GM23338 (cell line): ENCODE results near the gene ZNF714. TPM values are rescaled to one million over a fixed set of nuclear protein-coding genes. Genes with fewer than 3 reads are reported as not detected.

Source experiments
- ATAC-seq: fragments of 200-7000 bp; cut with Tn5 transposase; 3 replicates; pipeline ENCODE4 v1.9.1; 2020
- DNase-seq: peaks from one replicate; pipeline ENCODE4 v3.0.0-alpha.2; 2015; ENCODE audit warnings: low spot score
- H2AFZ ChIP-seq: fragments of 200-600 bp; sonication (generic); 2 replicates; pipeline ENCODE4 v1.8.0; 2016; ENCODE audit warnings: antibody characterized with exemption, mild to moderate bottlenecking, moderate library complexity
- H3F3A ChIP-seq: fragments of 200-600 bp; sonication (generic); replicated peaks from 2 replicates; pipeline ENCODE4 v1.8.0; 2017; ENCODE audit warnings: antibody characterized with exemption, mixed run types, low read depth
- H3K27ac ChIP-seq: fragments of 200-600 bp; sonication (generic); 2 replicates; pipeline ENCODE4 v1.6.1; 2016; ENCODE audit warnings: low read depth
- H3K27me3 ChIP-seq: fragments of 200-600 bp; sonication (generic); 2 replicates; pipeline ENCODE4 v1.8.0; 2016; ENCODE audit warnings: mild to moderate bottlenecking, mixed run types, moderate library complexity; ENCODE audit not compliant: insufficient read depth
- H3K36me3 ChIP-seq: fragments of 200-600 bp; sonication (generic); 2 replicates; pipeline ENCODE4 v1.8.0; 2016; ENCODE audit warnings: mild to moderate bottlenecking; ENCODE audit not compliant: insufficient read depth
- H3K4me1 ChIP-seq: fragments of 200-600 bp; sonication (generic); 2 replicates; pipeline ENCODE4 v1.8.0; 2016; ENCODE audit warnings: mild to moderate bottlenecking, moderate library complexity; ENCODE audit not compliant: insufficient read depth
- H3K4me2 ChIP-seq: fragments of 200-600 bp; sonication (generic); 2 replicates; pipeline ENCODE4 v1.7.1; 2017; ENCODE audit warnings: mixed run types
- H3K4me3 ChIP-seq: fragments of 200-600 bp; sonication (generic); 2 replicates; pipeline ENCODE4 v1.6.1; 2016; ENCODE audit warnings: mixed run types
- H3K79me2 ChIP-seq: fragments of 200-600 bp; sonication (generic); replicated peaks from 2 replicates; pipeline ENCODE4 v1.8.0; 2017; ENCODE audit warnings: mild to moderate bottlenecking; ENCODE audit not compliant: insufficient read depth
- H3K9me2 ChIP-seq: fragments of 200-600 bp; sonication (generic); 2 replicates; pipeline ENCODE4 v1.8.0; 2017; ENCODE audit not compliant: insufficient read depth
- H4K20me1 ChIP-seq: fragments of 200-600 bp; sonication (generic); replicated peaks from 2 replicates; pipeline ENCODE4 v1.8.0; 2017; ENCODE audit warnings: mild to moderate bottlenecking; ENCODE audit not compliant: insufficient read depth
- H3K27ac Mint-ChIP-seq: 2 replicates; pipeline ENCODE4 v1.8.0; 2020; ENCODE audit warnings: inconsistent platforms, mild to moderate bottlenecking, moderate library complexity, mixed read lengths
- H3K27me3 Mint-ChIP-seq: 3 replicates; pipeline ENCODE4 v1.8.0; 2022; ENCODE audit warnings: low read depth, mild to moderate bottlenecking, moderate library complexity, mixed read lengths, inconsistent platforms; ENCODE audit not compliant: insufficient read depth, poor library complexity
- H3K36me3 Mint-ChIP-seq: 3 replicates; pipeline ENCODE4 v1.8.0; 2021; ENCODE audit warnings: low read depth, mild to moderate bottlenecking, inconsistent platforms, moderate library complexity, mixed read lengths
- H3K4me1 Mint-ChIP-seq: 3 replicates; pipeline ENCODE4 v1.8.0; 2020; ENCODE audit warnings: mild to moderate bottlenecking, inconsistent platforms, mixed read lengths
- H3K4me3 Mint-ChIP-seq: 3 replicates; pipeline ENCODE4 v1.8.0; 2021; ENCODE audit warnings: moderate library complexity, mild to moderate bottlenecking, inconsistent platforms, mixed read lengths
- H3K9me3 Mint-ChIP-seq: 3 replicates; pipeline ENCODE4 v1.8.0; 2020; ENCODE audit warnings: moderate library complexity, mild to moderate bottlenecking, inconsistent platforms, mixed read lengths
- EZH2 ChIP-seq: fragments of 200-600 bp; sonication (generic); IDR thresholded peaks from one replicate; pipeline ENCODE4 v1.8.0; 2017; ENCODE audit warnings: antibody characterized with exemption, mild to moderate bottlenecking, low read depth; ENCODE audit not compliant: unreplicated experiment
- REST ChIP-seq: IDR thresholded peaks from one replicate; pipeline ENCODE4 v1.6.1; 2018; ENCODE audit warnings: antibody characterized with exemption; ENCODE audit not compliant: unreplicated experiment
- ZNF114 ChIP-seq: fragments of 250-450 bp; sonication (Bioruptor Pico); IDR thresholded peaks from 2 replicates; pipeline ENCODE4 v1.5.0; 2020; ENCODE audit warnings: mild to moderate bottlenecking, moderate library complexity
- ZNF331 ChIP-seq: fragments of 250-450 bp; sonication (Bioruptor Pico); IDR thresholded peaks from 2 replicates; pipeline ENCODE4 v1.5.0; 2020; ENCODE audit warnings: low read depth, mild to moderate bottlenecking, moderate library complexity
- ZNF462 ChIP-seq: fragments of 250-450 bp; sonication (Bioruptor Pico); IDR thresholded peaks from 2 replicates; pipeline ENCODE4 v1.5.0; 2020; ENCODE audit warnings: mild to moderate bottlenecking, moderate library complexity
- polyA plus RNA-seq: library from polyadenylated mRNA; unstranded; fragments of >200 nt; fragmentation: Nextera tagmentation; extraction: Ambion mirVana; gene quantifications from 2 replicates; pipeline ENCODE4 v1.2.1, GENCODE V29; 2016
- total RNA-seq: library from RNA; depleted of rRNA; stranded (reverse); fragments of >200 nt; shearing (Covaris generic); gene quantifications from 2 replicates; pipeline ENCODE4 v1.2.3, GENCODE V29; 2014

Gene ZNF714
- total and polyA plus RNA-seq, 2 experiments from 2014 or later, result 43.5 to 83.2 TPM

DNA sequence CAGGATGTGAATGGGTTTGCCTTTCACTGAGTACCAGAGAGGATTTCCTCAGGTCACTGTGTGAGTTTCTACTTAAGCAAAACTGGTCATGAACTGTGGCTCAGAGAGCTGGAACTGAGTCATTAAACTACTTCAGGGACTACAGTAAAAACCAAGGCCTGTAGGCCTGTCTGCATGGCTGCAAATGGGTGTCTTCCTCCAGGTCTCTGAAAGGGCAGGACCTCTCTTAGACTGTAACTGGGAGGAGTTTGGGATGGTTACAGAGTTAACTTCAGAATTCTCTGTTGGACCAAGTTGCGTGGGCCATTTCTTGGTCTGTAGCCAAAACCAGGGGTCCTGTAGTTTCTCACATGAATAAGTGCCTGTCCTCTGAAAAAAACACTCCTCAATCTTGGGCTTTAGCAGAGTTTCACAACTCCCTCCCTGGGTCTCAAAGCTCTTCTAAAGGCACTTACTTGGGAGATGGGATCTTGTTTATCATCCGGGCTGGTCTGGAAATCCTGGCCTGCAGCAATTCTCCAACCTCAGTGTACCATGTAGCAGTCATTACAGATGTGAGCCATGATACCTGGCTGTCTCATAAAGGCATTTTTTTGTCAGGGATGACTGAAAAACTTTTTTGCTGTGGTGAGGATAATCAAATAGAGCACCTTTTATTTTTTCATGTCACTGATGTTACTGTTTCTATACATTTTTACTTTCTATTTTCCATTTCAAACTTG is 19.7 kb downstream of the ZNF714 start:
- ATAC-seq, result no peak
- Mint-ChIP-seq H3K27me3 (no peaks in the 10 kb centered on the region), H3K4me3 (no peak overlapping the region), H3K9me3 (no peaks in the 10 kb centered on the region), H3K27ac (no peak overlapping the region), H3K36me3 (peaks cover 29% of the 10 kb centered on the region; the same call in 2 of the 3 replicates), H3K4me1 (no peaks in the 10 kb centered on the region)
- no peaks in the 10 kb centered on the region for H3K27me3 ChIP-seq
- no peak overlapping the region for H3K4me3 ChIP-seq
- no peaks in the 10 kb centered on the region; the same call in 1 of the 2 replicates for H3K36me3 ChIP-seq
- H3K27ac ChIP-seq, result no peak overlapping the region; the same call in 1 of the 2 replicates
- TF ChIP-seq REST (no peak), ZNF114 (CRISPR knock-in tag) (no peak), ZNF331 (CRISPR knock-in tag) (no peak), ZNF462 (CRISPR knock-in tag) (no peak), EZH2 (no peak)
- no peaks in the 10 kb centered on the region for H3K9me2 ChIP-seq
- H4K20me1 ChIP-seq, result no peaks in the 10 kb centered on the region; the same call in 1 of the 2 replicates
- H3F3A ChIP-seq, result no peaks in the 10 kb centered on the region
- peaks cover 4% of the 10 kb centered on the region; the same call in 1 of the 2 replicates for H3K79me2 ChIP-seq
- DNase-seq, result no peak
- no peaks in the 10 kb centered on the region for H3K4me1 ChIP-seq
- no peak overlapping the region for H2AFZ ChIP-seq
- H3K4me2 ChIP-seq, result no peak overlapping the region
